ENCODE data around the gene NIPAL3. TPM values are rescaled to one million over a fixed set of nuclear protein-coding genes. Genes with fewer than 3 reads are reported as not detected.
"Not testable (repeated sequence)": the region's sequence is repeated elsewhere in the genome, so short reads cannot be mapped to it uniquely, and the experiment has no call there.

Gene NIPAL3
- total RNA-seq, 1 experiment from 2014 or later: 16.6 TPM

DNA sequence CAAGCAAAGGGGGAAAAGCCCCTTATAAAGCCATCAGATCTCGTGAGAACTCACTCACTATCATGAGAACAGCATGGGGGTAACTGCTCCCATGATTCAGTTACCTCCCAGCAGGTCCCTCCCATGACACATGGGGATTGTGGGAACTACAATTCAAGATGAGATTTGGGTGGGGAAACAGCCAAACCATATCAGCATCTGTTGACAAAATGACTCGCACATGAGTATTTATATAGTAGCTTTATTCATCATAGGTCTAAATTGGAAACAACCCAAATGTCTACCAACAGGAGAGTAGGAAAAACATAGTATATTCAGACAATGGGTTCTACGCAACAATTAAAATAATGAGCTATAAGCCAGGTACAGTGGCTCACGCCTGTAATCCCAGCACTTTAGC, 46.5 kb downstream of the NIPAL3 start:
- H3K36me3 ChIP-seq (ENCODE audit: control insufficient read depth in 1 of 2, insufficient read depth in 2 of 2, low read length in 2 of 2); H2AFZ ChIP-seq (ENCODE audit: low read depth, low read length, poor library complexity, severe bottlenecking); H3K4me1 ChIP-seq (ENCODE audit: control insufficient read depth in 1 of 2, insufficient read depth in 2 of 2, low read length in 2 of 2); ATAC-seq; CTCF ChIA-PET; H4K20me1 ChIP-seq (ENCODE audit: insufficient read depth); intact Hi-C loops (cut with micrococcal nuclease); H3K79me2 ChIP-seq (ENCODE audit: insufficient read depth, low read length); H3K27ac ChIP-seq (ENCODE audit: low read depth, low read length); BruUV-seq (replicated peaks); H3K9me2 ChIP-seq (ENCODE audit: insufficient read depth); H3K9me3 ChIP-seq (ENCODE audit: control insufficient read depth in 1 of 2, insufficient read depth in 1 of 2, low read depth in 1 of 2, low read length in 2 of 2); H3K4me3 ChIP-seq (replicated peaks in 1 of 2; ENCODE audit: low read depth in 1 of 2, low read length in 2 of 2); H3K9ac ChIP-seq (ENCODE audit: low read length); RAD21 ChIA-PET (ENCODE audit: low non-redundant PET in 1 of 2, low total read pairs in 2 of 2, uncharacterized antibody in 2 of 2, unreplicated experiment in 2 of 2); POLR2A ChIA-PET; H3K27me3 ChIP-seq (ENCODE audit: insufficient read depth, low read length): not testable (repeated sequence)
- peak; percentile 7 for DNase-seq (ENCODE audit: low read depth, low spot score)
- TF ChIP-seq JUND (IDR thresholded peaks at IDR 0.05): peak; percentile 25; the same call in 1 of the 2 replicates
- peak; percentile 66 for TF ChIP-seq FOSL1 (IDR thresholded peaks at IDR 0.05; ENCODE audit: low read depth)
- peak; percentile 62; the same call in 1 of the 2 replicates for TF ChIP-seq CBX3 (IDR thresholded peaks at IDR 0.05; ENCODE audit: low read depth)
- TF ChIP-seq SP1 (IDR thresholded peaks at IDR 0.05; ENCODE audit: low read depth): peak; percentile 22; the same call in 1 of the 2 replicates
- 0 out of 2 replicates have a peak overlapping the region, but pooled peaks have one; percentile 19 for H3K4me2 ChIP-seq (ENCODE audit: low read length)

DNA sequence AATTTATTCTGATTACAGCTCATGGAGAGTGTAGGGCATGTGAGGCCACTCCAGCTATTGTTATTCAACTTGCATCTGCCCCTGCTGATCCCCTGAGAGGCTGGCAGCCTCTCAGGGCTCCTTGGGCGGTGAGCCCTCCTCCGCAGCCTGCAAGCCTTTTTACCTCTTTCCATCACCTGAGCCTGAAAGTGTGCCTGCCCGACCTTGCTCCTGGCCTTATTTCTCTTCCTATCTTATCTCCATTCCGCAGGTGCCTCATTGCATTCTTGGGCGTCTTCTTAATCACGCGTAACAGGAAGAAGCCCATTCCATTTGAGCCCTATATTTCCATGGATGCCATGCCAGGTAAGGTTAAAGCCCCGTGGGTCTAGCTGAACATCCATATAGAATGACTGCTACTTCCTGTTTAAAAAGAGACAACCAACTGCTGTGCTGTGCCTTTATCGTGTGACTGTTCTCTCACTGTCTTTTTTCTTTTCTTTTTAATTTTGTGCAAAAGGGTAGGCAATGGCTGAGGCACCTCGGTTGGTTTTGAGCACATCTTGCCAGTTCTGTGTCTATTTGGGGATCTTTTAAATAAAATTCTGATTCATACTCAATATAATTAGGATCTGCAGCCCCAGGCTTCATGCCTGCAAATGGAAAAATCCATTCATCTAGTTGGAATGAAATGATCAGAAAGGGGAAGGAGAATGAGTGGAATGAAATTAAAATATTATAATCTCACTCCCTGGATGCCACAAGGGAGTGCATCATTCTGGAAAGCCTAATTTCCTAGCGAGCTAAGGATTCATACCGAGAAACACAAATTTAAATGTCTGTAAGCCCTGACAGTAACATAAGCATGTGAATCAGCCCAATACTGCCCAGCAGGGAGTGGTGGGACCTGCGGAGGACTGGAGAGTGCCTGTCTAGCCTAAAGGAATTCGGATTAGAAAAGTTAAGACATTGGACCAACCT, 48.5 kb downstream of the NIPAL3 start:
- Histone ChIP-seq H4K20me1 (ENCODE audit: insufficient read depth) (no peaks in the 10 kb centered on the region), H3K27ac (ENCODE audit: low read depth, low read length) (no peak overlapping the region), H3K27me3 (ENCODE audit: insufficient read depth, low read length) (no peaks in the 10 kb centered on the region), H3K4me2 (ENCODE audit: low read length) (no peak overlapping the region), H2AFZ (ENCODE audit: low read depth, low read length, poor library complexity, severe bottlenecking) (no peak overlapping the region), H3K9me3 (ENCODE audit: control insufficient read depth in 1 of 2, insufficient read depth in 1 of 2, low read depth in 1 of 2, low read length in 2 of 2) (no peaks in the 10 kb centered on the region), H3K4me3 (replicated peaks in 1 of 2; ENCODE audit: low read depth in 1 of 2, low read length in 2 of 2) (no peak overlapping the region), H3K4me1 (ENCODE audit: control insufficient read depth in 1 of 2, insufficient read depth in 2 of 2, low read length in 2 of 2) (peaks cover 0 to 8% of the 10 kb centered on the region in 2 experiments; a peak in 2 of 4 replicates), H3K79me2 (ENCODE audit: insufficient read depth, low read length) (no peaks in the 10 kb centered on the region), H3K9ac (ENCODE audit: low read length) (no peak overlapping the region), H3K36me3 (ENCODE audit: control insufficient read depth in 1 of 2, insufficient read depth in 2 of 2, low read length in 2 of 2) (no peaks in the 10 kb centered on the region), H3K9me2 (ENCODE audit: insufficient read depth) (no peaks in the 10 kb centered on the region)
- intact Hi-C loops (cut with micrococcal nuclease): no loop called here
- no peak for TF ChIP-seq EZH2 (IDR thresholded peaks at IDR 0.05)
- TF ChIP-seq EGR1 (IDR thresholded peaks at IDR 0.05; ENCODE audit: low read depth): no peak
- TF ChIP-seq POLR2A (IDR thresholded peaks at IDR 0.05; ENCODE audit: borderline replicate concordance, extremely low read depth, insufficient read depth, insufficient read length): no peak
- RAD21 ChIA-PET (ENCODE audit: low non-redundant PET in 1 of 2, low total read pairs in 2 of 2, uncharacterized antibody in 2 of 2, unreplicated experiment in 2 of 2): no interaction called here
- ATAC-seq (no peak), DNase-seq (ENCODE audit: low read depth, low spot score) (no peak)
- BruUV-seq (replicated peaks): no TSS peak
- POLR2A ChIA-PET: no interaction called here
- CTCF ChIA-PET: interaction anchor here (0.7 kb wide), 1 partner anchor 48 kb away, joined by 3 read pairs; the partner anchor contains the start of gene NIPAL3

Data from HCT116 (cell line).